Measurements from ENCODE around the gene MFSD2A.

DNA sequence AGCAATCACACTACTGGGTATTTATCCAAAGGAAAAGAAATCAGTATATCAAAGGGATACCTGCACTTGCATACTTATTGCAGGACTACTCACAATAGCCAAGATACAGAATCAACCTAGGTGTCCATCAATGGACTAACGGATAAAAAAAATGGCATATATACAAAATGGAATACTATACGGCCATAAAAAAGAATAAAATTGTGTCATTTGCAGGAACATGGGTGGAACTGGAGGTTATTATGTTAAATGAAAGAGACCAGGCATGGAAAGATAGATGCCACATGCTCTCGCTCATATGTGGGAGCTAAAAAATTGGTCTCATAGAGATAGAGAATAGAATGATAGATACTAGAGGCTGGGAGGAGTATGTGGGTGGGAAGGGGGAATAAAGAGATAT lies 56.3 kb downstream of the MFSD2A start:
- TF ChIP-seq, protein P1, sequence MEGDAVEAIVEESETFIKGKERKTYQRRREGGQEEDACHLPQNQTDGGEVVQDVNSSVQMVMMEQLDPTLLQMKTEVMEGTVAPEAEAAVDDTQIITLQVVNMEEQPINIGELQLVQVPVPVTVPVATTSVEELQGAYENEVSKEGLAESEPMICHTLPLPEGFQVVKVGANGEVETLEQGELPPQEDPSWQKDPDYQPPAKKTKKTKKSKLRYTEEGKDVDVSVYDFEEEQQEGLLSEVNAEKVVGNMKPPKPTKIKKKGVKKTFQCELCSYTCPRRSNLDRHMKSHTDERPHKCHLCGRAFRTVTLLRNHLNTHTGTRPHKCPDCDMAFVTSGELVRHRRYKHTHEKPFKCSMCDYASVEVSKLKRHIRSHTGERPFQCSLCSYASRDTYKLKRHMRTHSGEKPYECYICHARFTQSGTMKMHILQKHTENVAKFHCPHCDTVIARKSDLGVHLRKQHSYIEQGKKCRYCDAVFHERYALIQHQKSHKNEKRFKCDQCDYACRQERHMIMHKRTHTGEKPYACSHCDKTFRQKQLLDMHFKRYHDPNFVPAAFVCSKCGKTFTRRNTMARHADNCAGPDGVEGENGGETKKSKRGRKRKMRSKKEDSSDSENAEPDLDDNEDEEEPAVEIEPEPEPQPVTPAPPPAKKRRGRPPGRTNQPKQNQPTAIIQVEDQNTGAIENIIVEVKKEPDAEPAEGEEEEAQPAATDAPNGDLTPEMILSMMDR (IDR thresholded peaks at IDR 0.05) = no peak
- no peak for TF ChIP-seq POLR2A (IDR thresholded peaks at IDR 0.05)
